K562 (cell line): ENCODE results near the gene ANO4.

Experiments
- EZH2 ChIP-seq: IDR thresholded peaks from 2 replicates; pipeline ENCODE4 v1.6.1; 2012; ENCODE audit warnings: low read depth, mild to moderate bottlenecking, inconsistent platforms, low read length, borderline replicate concordance
- FIP1L1 ChIP-seq: fragments of 200-400 bp; formaldehyde crosslinking; IDR thresholded peaks from 2 replicates; pipeline ENCODE4 v1.6.1; 2018; ENCODE audit warnings: mild to moderate bottlenecking, low read depth, low read length; ENCODE audit not compliant: poor library complexity, severe bottlenecking
- FOS ChIP-seq: IDR thresholded peaks from 3 replicates; pipeline ENCODE4 v1.6.1; 2011; ENCODE audit not compliant: insufficient read length; ENCODE audit errors: extremely low read depth
- FOXK1 ChIP-seq: sonication (generic); formaldehyde crosslinking; IDR thresholded peaks from 2 replicates; pipeline ENCODE4 v1.8.0; 2022; ENCODE audit warnings: missing genetic modification reagents, mild to moderate bottlenecking, borderline replicate concordance
- HMG20B ChIP-seq: fragments of 250-450 bp; sonication (Bioruptor Pico); IDR thresholded peaks from 2 replicates; pipeline ENCODE4 v1.5.0; 2021; ENCODE audit warnings: mild to moderate bottlenecking
- JUN ChIP-seq, 2 experiments: sonication (generic) in 1 of 2; formaldehyde crosslinking in 1 of 2; IDR thresholded peaks; 2 replicates each; pipeline versions ENCODE4 v1.6.1 to v1.8.0; 2012 to 2022; ENCODE audit warnings: borderline replicate concordance in 2 of 2, mild to moderate bottlenecking in 2 of 2, improper control_type of control experiment in 1 of 2, low read depth in 1 of 2, low read length in 1 of 2, missing genetic modification reagents in 1 of 2
- NCOA6 ChIP-seq: fragments of 450-650 bp; IDR thresholded peaks from 2 replicates; pipeline ENCODE4 v1.6.1; 2017; ENCODE audit warnings: mild to moderate bottlenecking
- POLR2A ChIP-seq: fragments of 450-650 bp; conservative IDR thresholded peaks from 2 replicates; pipeline ENCODE4 v1.6.1; 2016
- POLR2AphosphoS5 ChIP-seq: IDR thresholded peaks from 2 replicates; pipeline ENCODE4 v1.6.1; 2011; ENCODE audit warnings: mild to moderate bottlenecking, low read depth, low read length, moderate library complexity; ENCODE audit not compliant: control insufficient read depth, insufficient read depth
- REST ChIP-seq, 2 experiments: fragments of 450-650 bp; formaldehyde crosslinking in 1 of 2; IDR thresholded peaks; 2 replicates each; pipeline versions ENCODE4 v1.4.0 to v1.6.1; 2014 to 2020; ENCODE audit warnings: mild to moderate bottlenecking in 2 of 2, borderline replicate concordance in 1 of 2, low read depth in 1 of 2
- TF ChIP-seq, protein P1 (sequence below): IDR thresholded peaks from 3 replicates; pipeline ENCODE4 v1.6.1; 2011; ENCODE audit warnings: borderline replicate concordance, mild to moderate bottlenecking, moderate library complexity; ENCODE audit not compliant: insufficient read length; ENCODE audit errors: extremely low read depth

- TF ChIP-seq, protein P1, sequence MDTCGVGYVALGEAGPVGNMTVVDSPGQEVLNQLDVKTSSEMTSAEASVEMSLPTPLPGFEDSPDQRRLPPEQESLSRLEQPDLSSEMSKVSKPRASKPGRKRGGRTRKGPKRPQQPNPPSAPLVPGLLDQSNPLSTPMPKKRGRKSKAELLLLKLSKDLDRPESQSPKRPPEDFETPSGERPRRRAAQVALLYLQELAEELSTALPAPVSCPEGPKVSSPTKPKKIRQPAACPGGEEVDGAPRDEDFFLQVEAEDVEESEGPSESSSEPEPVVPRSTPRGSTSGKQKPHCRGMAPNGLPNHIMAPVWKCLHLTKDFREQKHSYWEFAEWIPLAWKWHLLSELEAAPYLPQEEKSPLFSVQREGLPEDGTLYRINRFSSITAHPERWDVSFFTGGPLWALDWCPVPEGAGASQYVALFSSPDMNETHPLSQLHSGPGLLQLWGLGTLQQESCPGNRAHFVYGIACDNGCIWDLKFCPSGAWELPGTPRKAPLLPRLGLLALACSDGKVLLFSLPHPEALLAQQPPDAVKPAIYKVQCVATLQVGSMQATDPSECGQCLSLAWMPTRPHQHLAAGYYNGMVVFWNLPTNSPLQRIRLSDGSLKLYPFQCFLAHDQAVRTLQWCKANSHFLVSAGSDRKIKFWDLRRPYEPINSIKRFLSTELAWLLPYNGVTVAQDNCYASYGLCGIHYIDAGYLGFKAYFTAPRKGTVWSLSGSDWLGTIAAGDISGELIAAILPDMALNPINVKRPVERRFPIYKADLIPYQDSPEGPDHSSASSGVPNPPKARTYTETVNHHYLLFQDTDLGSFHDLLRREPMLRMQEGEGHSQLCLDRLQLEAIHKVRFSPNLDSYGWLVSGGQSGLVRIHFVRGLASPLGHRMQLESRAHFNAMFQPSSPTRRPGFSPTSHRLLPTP, result no peak
- TF ChIP-seq FOXK1 (CRISPR knock-in tag) (no peak), HMG20B (CRISPR knock-in tag) (no peak), FOS (no peak), EZH2 (no peak), POLR2AphosphoS5 (no peak), REST (IDR thresholded peaks at IDR 0.05; ENCODE audit: borderline replicate concordance) (no peak), REST (CRISPR knock-in tag; IDR thresholded peaks at IDR 0.05; ENCODE audit: low read depth) (no peak), JUN (IDR thresholded peaks at IDR 0.05; ENCODE audit: borderline replicate concordance, low read depth, low read length) (no peak), JUN (CRISPR knock-in tag; IDR thresholded peaks at IDR 0.05; ENCODE audit: borderline replicate concordance) (no peak), FIP1L1 (no peak), POLR2A (no peak), NCOA6 (no peak)
These were observed 312.6 kb downstream of the ANO4 start for GRCh38 chr12:101107032-101107763.
